Neural cell (in vitro differentiated cells): ENCODE measurements around the gene OTOF. TPM values are rescaled to one million over a fixed set of nuclear protein-coding genes. Genes with fewer than 3 reads are reported as not detected.

Experiments
- H2AFZ ChIP-seq: fragments of 200-600, 300-800 bp; sonication (generic), shearing (Covaris generic); 2 replicates; pipeline ENCODE4 v1.6.0; 2014; ENCODE audit warnings: low read depth, mild to moderate bottlenecking, antibody characterized with exemption, low read length, moderate library complexity
- H3F3A ChIP-seq: fragments of 200-600 bp; shearing (Covaris generic); 2 replicates; pipeline ENCODE4 v1.6.1; 2016; ENCODE audit warnings: mild to moderate bottlenecking, moderate library complexity, mixed read lengths, antibody characterized with exemption, low read length; ENCODE audit not compliant: insufficient read depth, poor library complexity, severe bottlenecking
- H3K27ac ChIP-seq: fragments of 200-600, 300-800 bp; sonication (generic), shearing (Covaris generic); 2 replicates; pipeline ENCODE4 v1.5.1; 2014; ENCODE audit warnings: mild to moderate bottlenecking, low read length, moderate library complexity
- H3K27me3 ChIP-seq: fragments of 300-800, 200-600 bp; sonication (generic), shearing (Covaris generic); 2 replicates; pipeline ENCODE4 v1.6.0; 2014; ENCODE audit warnings: mild to moderate bottlenecking, low read depth, low read length, moderate library complexity; ENCODE audit not compliant: insufficient read depth
- H3K36me3 ChIP-seq: fragments of 300-800, 200-600 bp; sonication (generic), shearing (Covaris generic); 2 replicates; pipeline ENCODE4 v1.5.1; 2014; ENCODE audit warnings: mild to moderate bottlenecking, antibody characterized with exemption, low read length, moderate library complexity; ENCODE audit not compliant: insufficient read depth
- H3K4me2 ChIP-seq: fragments of 300-800, 200-600 bp; sonication (generic), shearing (Covaris generic); 2 replicates; pipeline ENCODE4 v1.6.0; 2014; ENCODE audit warnings: mild to moderate bottlenecking, low read length
- H3K4me3 ChIP-seq: fragments of 300-800, 200-600 bp; sonication (generic), shearing (Covaris generic); 2 replicates; pipeline ENCODE4 v1.5.1; 2014; ENCODE audit warnings: mild to moderate bottlenecking, low read length, moderate library complexity
- H3K79me2 ChIP-seq: fragments of 200-600 bp; shearing (Covaris generic); replicated peaks from 2 replicates; pipeline ENCODE4 v1.6.0; 2014; ENCODE audit warnings: mild to moderate bottlenecking, low read length, moderate library complexity; ENCODE audit not compliant: insufficient read depth
- H3K9ac ChIP-seq: fragments of 300-800, 200-600 bp; sonication (generic), shearing (Covaris generic); 2 replicates; pipeline ENCODE4 v1.6.1; 2016; ENCODE audit warnings: mild to moderate bottlenecking, low read length, mixed read lengths
- H3K9me2 ChIP-seq: fragments of 200-600 bp; shearing (Covaris generic); 2 replicates; pipeline ENCODE4 v1.6.1; 2016; ENCODE audit warnings: mild to moderate bottlenecking, low read length, mixed read lengths; ENCODE audit not compliant: insufficient read depth
- H3K9me3 ChIP-seq: fragments of 200-600, 300-800 bp; sonication (generic), shearing (Covaris generic); 2 replicates; pipeline ENCODE4 v1.6.1; 2016; ENCODE audit warnings: mild to moderate bottlenecking, mixed run types, low read length, moderate library complexity, mixed read lengths
- H4K20me1 ChIP-seq: fragments of 200-600 bp; shearing (Covaris generic); 2 replicates; pipeline ENCODE4 v1.6.1; 2016; ENCODE audit warnings: mild to moderate bottlenecking, mixed run types; ENCODE audit not compliant: insufficient read depth
- CTCF ChIP-seq: fragments of 450-650 bp; IDR thresholded peaks from 2 replicates; pipeline ENCODE4 v1.5.1; 2014; ENCODE audit warnings: antibody characterized with exemption, mild to moderate bottlenecking, moderate library complexity; ENCODE audit not compliant: poor library complexity, severe bottlenecking
- EP300 ChIP-seq: fragments of 450-650 bp; conservative IDR thresholded peaks from 2 replicates; pipeline ENCODE4 v1.6.1; 2014; ENCODE audit warnings: antibody characterized with exemption, mild to moderate bottlenecking, moderate library complexity; ENCODE audit not compliant: poor library complexity, severe bottlenecking
- EZH2 ChIP-seq: fragments of 200-600, 300-800 bp; shearing (Covaris generic), sonication (generic); IDR thresholded peaks from 2 replicates; pipeline ENCODE4 v1.6.1; 2014; ENCODE audit warnings: antibody characterized with exemption, low read length, borderline replicate concordance, mild to moderate bottlenecking; ENCODE audit not compliant: insufficient read depth, poor library complexity, severe bottlenecking
- POLR2AphosphoS5 ChIP-seq: IDR thresholded peaks from 2 replicates; pipeline ENCODE4 v1.6.1; 2012
- RAD21 ChIP-seq: fragments of 450-650 bp; conservative IDR thresholded peaks from 2 replicates; pipeline ENCODE4 v1.6.1; 2014; ENCODE audit warnings: antibody characterized with exemption, mild to moderate bottlenecking, moderate library complexity
- SMC3 ChIP-seq: fragments of 450-650 bp; conservative IDR thresholded peaks from 2 replicates; pipeline ENCODE4 v1.6.1; 2014; ENCODE audit warnings: antibody characterized with exemption, mild to moderate bottlenecking, moderate library complexity; ENCODE audit not compliant: poor library complexity
- TAF1 ChIP-seq: IDR thresholded peaks from 2 replicates; pipeline ENCODE4 v1.6.1; 2012; ENCODE audit warnings: low read depth
- polyA plus RNA-seq: library from polyadenylated mRNA; depleted of rRNA; stranded (reverse); fragments of >200 nt; gene quantifications from 2 replicates; pipeline ENCODE4 v1.2.3, GENCODE V29; 2014
- TF ChIP-seq, protein P1 (sequence below): IDR thresholded peaks from 2 replicates; pipeline ENCODE4 v1.6.1; 2012; ENCODE audit warnings: borderline replicate concordance

OTOF gene
- polyA plus RNA-seq, 1 donor from 2014 or later: not detected

DNA sequence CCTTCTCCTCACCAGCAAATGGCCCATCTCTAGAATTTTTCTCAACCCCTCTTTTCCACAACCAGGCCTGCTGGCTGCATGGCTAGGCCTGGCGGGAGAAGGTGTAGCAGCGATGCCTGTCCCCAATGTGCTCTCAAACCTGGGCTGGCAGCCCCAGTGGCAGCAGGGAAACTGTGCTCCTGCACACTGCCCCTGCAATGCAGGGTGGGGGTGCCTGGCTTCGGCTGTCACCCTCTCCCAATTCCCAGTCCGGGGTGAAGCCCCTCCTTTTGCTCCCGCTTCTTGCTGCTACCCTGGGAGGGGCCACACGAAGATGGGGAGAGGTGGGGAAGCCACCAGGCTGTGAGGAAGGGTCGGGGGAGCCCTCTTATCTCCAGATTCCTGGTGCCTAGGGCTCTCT lies 36.1 kb upstream of the OTOF start:
- no peak for TF ChIP-seq POLR2AphosphoS5
- TF ChIP-seq EZH2: no peak
- TF ChIP-seq, protein P1, sequence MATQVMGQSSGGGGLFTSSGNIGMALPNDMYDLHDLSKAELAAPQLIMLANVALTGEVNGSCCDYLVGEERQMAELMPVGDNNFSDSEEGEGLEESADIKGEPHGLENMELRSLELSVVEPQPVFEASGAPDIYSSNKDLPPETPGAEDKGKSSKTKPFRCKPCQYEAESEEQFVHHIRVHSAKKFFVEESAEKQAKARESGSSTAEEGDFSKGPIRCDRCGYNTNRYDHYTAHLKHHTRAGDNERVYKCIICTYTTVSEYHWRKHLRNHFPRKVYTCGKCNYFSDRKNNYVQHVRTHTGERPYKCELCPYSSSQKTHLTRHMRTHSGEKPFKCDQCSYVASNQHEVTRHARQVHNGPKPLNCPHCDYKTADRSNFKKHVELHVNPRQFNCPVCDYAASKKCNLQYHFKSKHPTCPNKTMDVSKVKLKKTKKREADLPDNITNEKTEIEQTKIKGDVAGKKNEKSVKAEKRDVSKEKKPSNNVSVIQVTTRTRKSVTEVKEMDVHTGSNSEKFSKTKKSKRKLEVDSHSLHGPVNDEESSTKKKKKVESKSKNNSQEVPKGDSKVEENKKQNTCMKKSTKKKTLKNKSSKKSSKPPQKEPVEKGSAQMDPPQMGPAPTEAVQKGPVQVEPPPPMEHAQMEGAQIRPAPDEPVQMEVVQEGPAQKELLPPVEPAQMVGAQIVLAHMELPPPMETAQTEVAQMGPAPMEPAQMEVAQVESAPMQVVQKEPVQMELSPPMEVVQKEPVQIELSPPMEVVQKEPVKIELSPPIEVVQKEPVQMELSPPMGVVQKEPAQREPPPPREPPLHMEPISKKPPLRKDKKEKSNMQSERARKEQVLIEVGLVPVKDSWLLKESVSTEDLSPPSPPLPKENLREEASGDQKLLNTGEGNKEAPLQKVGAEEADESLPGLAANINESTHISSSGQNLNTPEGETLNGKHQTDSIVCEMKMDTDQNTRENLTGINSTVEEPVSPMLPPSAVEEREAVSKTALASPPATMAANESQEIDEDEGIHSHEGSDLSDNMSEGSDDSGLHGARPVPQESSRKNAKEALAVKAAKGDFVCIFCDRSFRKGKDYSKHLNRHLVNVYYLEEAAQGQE: no peak
- TF ChIP-seq RAD21: no peak
- no peak for TF ChIP-seq TAF1
- no peak for TF ChIP-seq CTCF
- Histone ChIP-seq H3K4me3 (no peak overlapping the region), H3K9me3 (no peaks in the 10 kb centered on the region), H3K9ac (no peak overlapping the region), H3K36me3 (no peaks in the 10 kb centered on the region), H3K27ac (no peak overlapping the region), H3K9me2 (no peaks in the 10 kb centered on the region), H3F3A (no peaks in the 10 kb centered on the region), H3K4me2 (no peak overlapping the region), H4K20me1 (no peaks in the 10 kb centered on the region), H3K79me2 (no peaks in the 10 kb centered on the region), H3K27me3 (no peaks in the 10 kb centered on the region), H2AFZ (no peak overlapping the region)

DNA sequence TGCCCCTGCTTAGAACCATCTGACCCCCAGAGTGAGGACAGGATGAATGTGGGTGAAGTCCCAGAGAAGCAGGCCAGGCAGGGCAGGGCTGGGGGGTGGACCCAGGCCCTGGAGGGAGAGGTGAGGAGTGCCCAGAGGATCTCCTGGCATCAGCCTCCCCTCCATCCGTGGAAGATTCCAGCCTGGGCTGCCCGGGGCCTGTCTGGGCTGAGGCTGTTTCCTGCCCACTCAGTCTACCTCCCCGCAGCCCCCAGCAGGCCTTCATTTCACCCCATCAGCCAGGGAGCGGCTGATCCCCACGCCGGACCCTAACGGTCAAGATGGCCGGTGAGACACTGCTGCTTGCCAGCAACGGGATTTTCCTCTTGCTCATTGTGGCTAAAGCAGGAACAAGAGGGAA lies 35.3 kb upstream of the OTOF start:
- Histone ChIP-seq H3K9ac (no peak overlapping the region), H3K79me2 (no peaks in the 10 kb centered on the region), H2AFZ (no peak overlapping the region), H3F3A (no peaks in the 10 kb centered on the region), H3K27me3 (no peaks in the 10 kb centered on the region), H3K4me2 (no peak overlapping the region), H3K36me3 (no peaks in the 10 kb centered on the region), H3K9me2 (no peaks in the 10 kb centered on the region), H3K27ac (no peak overlapping the region), H4K20me1 (no peaks in the 10 kb centered on the region), H3K9me3 (no peaks in the 10 kb centered on the region), H3K4me3 (no peak overlapping the region)
- TF ChIP-seq CTCF (no peak), SMC3 (no peak), POLR2AphosphoS5 (no peak), TAF1 (no peak), RAD21 (no peak), EP300 (no peak)
- TF ChIP-seq, protein P1: no peak
